Activated T-helper 17 cell treated with anti-CD3 and anti-CD28 coated beads, Interleukin-2, amount 50 U/mL, for 72 hours (primary cell): ENCODE data around the gene PTPN2. TPM values are rescaled to one million over a fixed set of nuclear protein-coding genes. Genes with fewer than 3 reads are reported as not detected.

Experiments
- ATAC-seq: fragments of 150-1000 bp; cut with Tn5 transposase; replicated peaks from 2 replicates; pipeline ENCODE4 v1.10.0; 2021; ENCODE audit warnings: mild to moderate bottlenecking, moderate library complexity
- H3K27ac Mint-ChIP-seq: one replicate; pipeline ENCODE4 v1.8.0; 2022; ENCODE audit warnings: mixed read lengths
- H3K27me3 Mint-ChIP-seq: one replicate; pipeline ENCODE4 v1.8.0; 2022; ENCODE audit warnings: mixed read lengths
- H3K36me3 Mint-ChIP-seq: one replicate; pipeline ENCODE4 v1.8.0; 2022; ENCODE audit warnings: low read depth, mild to moderate bottlenecking, mixed read lengths
- H3K4me1 Mint-ChIP-seq: one replicate; pipeline ENCODE4 v1.8.0; 2022; ENCODE audit warnings: mixed read lengths
- H3K4me3 Mint-ChIP-seq: one replicate; pipeline ENCODE4 v1.8.0; 2022; ENCODE audit warnings: mild to moderate bottlenecking, mixed read lengths
- H3K9me3 Mint-ChIP-seq: one replicate; pipeline ENCODE4 v1.8.0; 2022; ENCODE audit warnings: mixed read lengths
- total RNA-seq, 2 donors: library from RNA; stranded (reverse); gene quantifications; one replicate each; pipeline ENCODE4 v1.2.3, GENCODE V29; 2022

Gene PTPN2
- total RNA-seq: 10 to 100 TPM; 72.1 to 78.7 TPM

GRCh38 chr18:12883684-12884405, at the start of gene PTPN2:
PTPN2 (minus strand) TSS chr18:12884237; CDS start chr18:12884141, 96 bp downstream.
- ATAC-seq: peak; percentile 86
- H3K4me1 Mint-ChIP-seq: peaks cover 36% of the 10 kb centered on the region
- H3K9me3 Mint-ChIP-seq: no peaks in the 10 kb centered on the region
- H3K27me3 Mint-ChIP-seq: no peaks in the 10 kb centered on the region
- H3K27ac Mint-ChIP-seq: peak within 1 kb of the TSS; percentile 97
- H3K36me3 Mint-ChIP-seq: peaks cover 30% of the 10 kb centered on the region
- peak within 1 kb of the TSS; percentile 89 for H3K4me3 Mint-ChIP-seq

- H3K9me3 Mint-ChIP-seq: no peaks in the 10 kb centered on the region
- ATAC-seq: no peak
- peaks cover 5% of the 10 kb centered on the region for H3K4me1 Mint-ChIP-seq
- no peak overlapping the region for H3K27ac Mint-ChIP-seq
- no peak overlapping the region for H3K4me3 Mint-ChIP-seq
- peaks cover 11% of the 10 kb centered on the region for H3K27me3 Mint-ChIP-seq
- H3K36me3 Mint-ChIP-seq: no peaks in the 10 kb centered on the region
Measured at GRCh38 chr18:12933327-12933726, 49.3 kb upstream of the PTPN2 start.

- no peaks in the 10 kb centered on the region for H3K9me3 Mint-ChIP-seq
- H3K4me1 Mint-ChIP-seq: peaks cover 5% of the 10 kb centered on the region
- ATAC-seq: no peak
- H3K27ac Mint-ChIP-seq: no peak overlapping the region
- H3K27me3 Mint-ChIP-seq: peaks cover 9% of the 10 kb centered on the region
- H3K4me3 Mint-ChIP-seq: no peak overlapping the region
- no peaks in the 10 kb centered on the region for H3K36me3 Mint-ChIP-seq
Measured at GRCh38 chr18:12930908-12931307, 46.9 kb upstream of the PTPN2 start.

- H3K9me3 Mint-ChIP-seq: no peaks in the 10 kb centered on the region
- no peaks in the 10 kb centered on the region for H3K36me3 Mint-ChIP-seq
- no peak overlapping the region for H3K27ac Mint-ChIP-seq
- no peak for ATAC-seq
- H3K4me1 Mint-ChIP-seq: peaks cover 5% of the 10 kb centered on the region
- H3K27me3 Mint-ChIP-seq: peaks cover 4% of the 10 kb centered on the region
- no peak overlapping the region for H3K4me3 Mint-ChIP-seq
Measured at GRCh38 chr18:12930376-12930775, 46.3 kb upstream of the PTPN2 start.

GRCh38 chr18:12929477-12930083, 45.5 kb upstream of the PTPN2 start:
- Mint-ChIP-seq H3K27me3 (peaks cover 2% of the 10 kb centered on the region), H3K4me1 (peaks cover 3% of the 10 kb centered on the region), H3K36me3 (no peaks in the 10 kb centered on the region), H3K4me3 (no peak overlapping the region), H3K9me3 (no peaks in the 10 kb centered on the region), H3K27ac (no peak overlapping the region)
- ATAC-seq: no peak

- Mint-ChIP-seq H3K36me3 (no peaks in the 10 kb centered on the region), H3K27ac (no peak overlapping the region), H3K9me3 (no peaks in the 10 kb centered on the region), H3K27me3 (no peaks in the 10 kb centered on the region), H3K4me1 (no peaks in the 10 kb centered on the region), H3K4me3 (no peak overlapping the region)
- no peak for ATAC-seq
Measured at GRCh38 chr18:12928641-12929040, 44.6 kb upstream of the PTPN2 start.

GRCh38 chr18:12928206-12928605, 44.2 kb upstream of the PTPN2 start:
- no peak for ATAC-seq
- Mint-ChIP-seq H3K27ac (no peak overlapping the region), H3K4me3 (no peak overlapping the region), H3K27me3 (no peaks in the 10 kb centered on the region), H3K9me3 (no peaks in the 10 kb centered on the region), H3K4me1 (no peaks in the 10 kb centered on the region), H3K36me3 (no peaks in the 10 kb centered on the region)

GRCh38 chr18:12924616-12925015, 40.6 kb upstream of the PTPN2 start:
- no peak overlapping the region for H3K4me3 Mint-ChIP-seq
- ATAC-seq: no peak
- no peaks in the 10 kb centered on the region for H3K27me3 Mint-ChIP-seq
- no peaks in the 10 kb centered on the region for H3K36me3 Mint-ChIP-seq
- peaks cover 5% of the 10 kb centered on the region for H3K4me1 Mint-ChIP-seq
- no peak overlapping the region for H3K27ac Mint-ChIP-seq
- no peaks in the 10 kb centered on the region for H3K9me3 Mint-ChIP-seq

- H3K27ac Mint-ChIP-seq: no peak overlapping the region
- H3K27me3 Mint-ChIP-seq: no peaks in the 10 kb centered on the region
- H3K9me3 Mint-ChIP-seq: no peaks in the 10 kb centered on the region
- H3K4me3 Mint-ChIP-seq: no peak overlapping the region
- H3K4me1 Mint-ChIP-seq: peaks cover 5% of the 10 kb centered on the region
- H3K36me3 Mint-ChIP-seq: no peaks in the 10 kb centered on the region
- ATAC-seq: no peak
Measured at GRCh38 chr18:12922266-12922665, 38.2 kb upstream of the PTPN2 start.

- no peak overlapping the region for H3K27ac Mint-ChIP-seq
- H3K9me3 Mint-ChIP-seq: no peaks in the 10 kb centered on the region
- peak overlapping the region; percentile 30 for H3K4me3 Mint-ChIP-seq
- no peaks in the 10 kb centered on the region for H3K36me3 Mint-ChIP-seq
- H3K27me3 Mint-ChIP-seq: no peaks in the 10 kb centered on the region
- H3K4me1 Mint-ChIP-seq: peaks cover 5% of the 10 kb centered on the region
- ATAC-seq: peak; percentile 94
Measured at GRCh38 chr18:12921178-12921577, 37.1 kb upstream of the PTPN2 start.

- ATAC-seq: no peak
- Mint-ChIP-seq H3K9me3 (no peaks in the 10 kb centered on the region), H3K27me3 (no peaks in the 10 kb centered on the region), H3K27ac (no peak overlapping the region), H3K36me3 (no peaks in the 10 kb centered on the region), H3K4me3 (peak overlapping the region; percentile 61), H3K4me1 (no peaks in the 10 kb centered on the region)
Measured at GRCh38 chr18:12911929-12912703, 28.1 kb upstream of the PTPN2 start.

- Mint-ChIP-seq H3K4me3 (peak overlapping the region; percentile 61), H3K4me1 (no peaks in the 10 kb centered on the region), H3K36me3 (no peaks in the 10 kb centered on the region), H3K9me3 (no peaks in the 10 kb centered on the region), H3K27ac (no peak overlapping the region), H3K27me3 (no peaks in the 10 kb centered on the region)
- ATAC-seq: peak; percentile 91
Measured at GRCh38 chr18:12911025-12911928, 27.2 kb upstream of the PTPN2 start.

- no peak for ATAC-seq
- no peaks in the 10 kb centered on the region for H3K9me3 Mint-ChIP-seq
Measured at GRCh38 chr18:12908706-12909105, 24.7 kb upstream of the PTPN2 start.

GRCh38 chr18:12907258-12907925, 23.4 kb upstream of the PTPN2 start:
- Mint-ChIP-seq H3K9me3 (no peaks in the 10 kb centered on the region), H3K4me1 (no peaks in the 10 kb centered on the region), H3K27ac (no peak overlapping the region), H3K4me3 (no peak overlapping the region), H3K36me3 (no peaks in the 10 kb centered on the region), H3K27me3 (no peaks in the 10 kb centered on the region)
- ATAC-seq: no peak

More at GRCh38 chr18:12908706-12909105, 24.7 kb upstream of the PTPN2 start:
- Mint-ChIP-seq H3K27ac (no peak overlapping the region), H3K4me3 (no peak overlapping the region), H3K4me1 (no peaks in the 10 kb centered on the region), H3K36me3 (no peaks in the 10 kb centered on the region), H3K27me3 (no peaks in the 10 kb centered on the region)
